Motor neuron (in vitro differentiated cells): ENCODE data around the gene AHR. TPM values are rescaled to one million over a fixed set of nuclear protein-coding genes. Genes with fewer than 3 reads are reported as not detected.
A peak's percentile ranks its signal among the peaks of the same experiment; 100 is the strongest.
"Not testable (repeated sequence)": the region's sequence is repeated elsewhere in the genome, so short reads cannot be mapped to it uniquely, and the experiment has no call there.

Source experiments
- ATAC-seq, 8 experiments: fragments of 200-7000 bp; cut with Tn5 transposase; replicated peaks in 6 of 8; 2 replicates each; pipeline ENCODE4 v1.8.0; 2021; ENCODE audit warnings: mild to moderate bottlenecking in 8 of 8, moderate library complexity in 8 of 8
- H3K27ac ChIP-seq, 2 donors: fragments of 250-450 bp; sonication (Bioruptor Pico); 2 replicates each; pipeline ENCODE4 v1.9.0; 2021; ENCODE audit warnings: antibody characterized with exemption in 2 of 2, mild to moderate bottlenecking in 2 of 2, moderate library complexity in 1 of 2
- H3K4me1 ChIP-seq, 2 donors: fragments of 250-450 bp; sonication (Bioruptor Pico); replicated peaks in 1 of 2; 2 replicates each; pipeline ENCODE4 v1.6.1; 2021; ENCODE audit warnings: antibody characterized with exemption in 2 of 2, mild to moderate bottlenecking in 2 of 2, moderate library complexity in 1 of 2
- H3K4me3 ChIP-seq, 5 donors: fragments of 250-450 bp; sonication (Bioruptor Pico); 2 replicates each; pipeline ENCODE4 v1.9.0; 2021; ENCODE audit warnings: antibody characterized with exemption in 5 of 5, mild to moderate bottlenecking in 5 of 5, moderate library complexity in 4 of 5
- WGBS, 10 experiments: fragments of 450-650 bp; shearing (Covaris generic); methylation state at CpG; one replicate each; pipeline ENCODE4 v1.0.0; 2022; 5-methylcytosine and 5-hydroxymethylcytosine counted together
- in situ Hi-C, 9 experiments: fragments of 400-800 bp; cut with MboI; loops; one replicate each; pipeline ENCODE4 v1.15.0; 2021; ENCODE audit warnings: low sequenced_read_pairs in 9 of 9, low pct_unique_long_range_greater_than_20kb in 2 of 9; ENCODE audit not compliant: unreplicated experiment in 9 of 9
- total RNA-seq, 8 experiments: library from RNA; unstranded; fragments of 300-600 nt; gene quantifications; 2 replicates each; pipeline versions ENCODE4 v1.2.3 to v1.2.4, GENCODE V29; 2022

AHR gene
- total RNA-seq, 8 experiments from 2014 or later: 3.5 to 79.8 (median 17.5) TPM

GRCh38 chr7:17328641-17329040 lies 30.2 kb downstream of the AHR start:
- no peak overlapping the region for H3K4me3 ChIP-seq
- H3K27ac ChIP-seq: no peak overlapping the region
- ATAC-seq: no peak
- no peaks in the 10 kb centered on the region for H3K4me1 ChIP-seq
- in situ Hi-C loops: no loop called here

- peak in 1 of 8 experiments; percentile 77 for ATAC-seq
- no peak overlapping the region for H3K27ac ChIP-seq
- in situ Hi-C loops: no loop called here
- no peaks in the 10 kb centered on the region for H3K4me1 ChIP-seq
- H3K4me3 ChIP-seq: no peak overlapping the region
Observed at GRCh38 chr7:17329440-17329839, 31.0 kb downstream of the AHR start.

- H3K4me3 ChIP-seq: no peak overlapping the region
- in situ Hi-C loops: no loop called here
- no peaks in the 10 kb centered on the region for H3K4me1 ChIP-seq
- 72 to 100% (median 100%) methylated on average over 1 to 2 of the region's 2 CpGs; no CpG with 5 or more reads in 1 of the 10 experiments for WGBS, 10 experiments
- ATAC-seq: peak in 1 of 8 experiments; percentile 39
- no peak overlapping the region for H3K27ac ChIP-seq
Observed at GRCh38 chr7:17331891-17332501, 33.5 kb downstream of the AHR start.

GRCh38 chr7:17333221-17333620 lies 34.8 kb downstream of the AHR start:
- Histone ChIP-seq H3K4me3 (no peak overlapping the region), H3K4me1 (no peaks in the 10 kb centered on the region), H3K27ac (no peak overlapping the region)
- ATAC-seq: no peak
- in situ Hi-C loops: no loop called here

DNA sequence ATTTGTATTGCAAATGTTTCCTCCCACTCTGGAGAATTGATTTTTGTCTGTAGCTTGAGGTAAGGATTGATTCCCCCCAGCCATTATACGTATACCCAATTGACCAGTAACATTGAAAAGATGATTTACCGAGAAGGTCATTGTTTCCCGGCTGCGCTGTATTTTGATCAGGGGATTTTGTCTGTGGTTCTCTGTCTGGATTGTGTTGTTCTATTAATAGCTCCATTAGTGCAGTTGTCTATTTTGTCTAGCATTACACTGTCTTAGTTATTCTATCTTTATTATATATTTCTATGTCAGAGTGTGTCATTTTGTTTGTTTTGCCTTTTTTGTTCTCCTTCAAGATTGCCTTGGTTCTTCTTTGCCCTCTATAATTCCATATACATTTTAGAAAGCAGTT lies 37.7 kb downstream of the AHR start:
- no peak overlapping the region for H3K4me3 ChIP-seq
- in situ Hi-C loops: no loop called here
- no peak overlapping the region for H3K27ac ChIP-seq
- WGBS, 10 experiments: 50 to 100% (median 92%) methylated on average over 2 to 4 of the region's 4 CpGs; no CpG with 5 or more reads in 2 of the 10 experiments
- H3K4me1 ChIP-seq: no peaks in the 10 kb centered on the region
- ATAC-seq: no peak

- in situ Hi-C loops: no loop called here
- no peak for ATAC-seq
- WGBS, 10 experiments: 61 to 100% (median 92%) methylated on average over 1 to 2 of the region's 2 CpGs; no CpG with 5 or more reads in 2 of the 10 experiments
Observed at GRCh38 chr7:17339139-17339538, 40.7 kb downstream of the AHR start.

GRCh38 chr7:17339952-17340351 lies 41.5 kb downstream of the AHR start:
- H3K27ac ChIP-seq: no peak overlapping the region
- no peak for ATAC-seq
- H3K4me1 ChIP-seq: no peaks in the 10 kb centered on the region
- no peak overlapping the region for H3K4me3 ChIP-seq
- in situ Hi-C loops: no loop called here
- WGBS, 10 experiments: 56 to 100% (median 100%) methylated on average over 1 to 4 of the region's 4 CpGs; no CpG with 5 or more reads in 1 of the 10 experiments

More at GRCh38 chr7:17339139-17339538, 40.7 kb downstream of the AHR start:
- no peaks in the 10 kb centered on the region for H3K4me1 ChIP-seq
- no peak overlapping the region for H3K4me3 ChIP-seq
- no peak overlapping the region for H3K27ac ChIP-seq

DNA sequence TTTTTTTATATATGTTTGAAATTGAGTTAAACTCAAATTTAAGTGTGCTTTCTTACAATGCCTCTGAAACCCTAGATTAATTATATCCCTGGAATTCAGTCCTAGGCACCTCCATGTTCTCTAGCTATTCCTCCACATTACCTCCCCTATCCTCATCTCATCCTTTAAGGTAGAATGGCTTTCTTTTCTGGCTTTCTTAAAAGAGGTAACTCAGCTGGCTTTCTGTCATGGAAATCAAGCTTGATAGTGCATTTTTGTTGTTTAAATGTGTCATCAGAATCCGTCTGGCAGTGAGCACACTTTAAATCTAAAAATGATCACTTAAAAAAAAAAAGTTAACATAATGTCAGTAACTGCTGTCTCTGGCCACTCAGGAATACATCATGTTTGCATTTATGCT lies 42.2 kb downstream of the AHR start:
- in situ Hi-C loops: no loop called here
- Histone ChIP-seq H3K4me3 (no peak overlapping the region), H3K4me1 (no peaks in the 10 kb centered on the region), H3K27ac (no peak overlapping the region)
- 40 to 92% (median 77%) methylated on average over 1 of the region's 1 CpG; no CpG with 5 or more reads in 2 of the 10 experiments for WGBS, 10 experiments
- no peak for ATAC-seq

- no peak overlapping the region for H3K27ac ChIP-seq
- H3K4me1 ChIP-seq: no peaks in the 10 kb centered on the region
- H3K4me3 ChIP-seq: no peak overlapping the region
- WGBS, 10 experiments: 41 to 100% (median 68%) methylated on average over 1 to 2 of the region's 2 CpGs; no CpG with 5 or more reads in 2 of the 10 experiments
- in situ Hi-C loops: no loop called here
- ATAC-seq: no peak
Observed at GRCh38 chr7:17342756-17343155, 44.3 kb downstream of the AHR start.

DNA sequence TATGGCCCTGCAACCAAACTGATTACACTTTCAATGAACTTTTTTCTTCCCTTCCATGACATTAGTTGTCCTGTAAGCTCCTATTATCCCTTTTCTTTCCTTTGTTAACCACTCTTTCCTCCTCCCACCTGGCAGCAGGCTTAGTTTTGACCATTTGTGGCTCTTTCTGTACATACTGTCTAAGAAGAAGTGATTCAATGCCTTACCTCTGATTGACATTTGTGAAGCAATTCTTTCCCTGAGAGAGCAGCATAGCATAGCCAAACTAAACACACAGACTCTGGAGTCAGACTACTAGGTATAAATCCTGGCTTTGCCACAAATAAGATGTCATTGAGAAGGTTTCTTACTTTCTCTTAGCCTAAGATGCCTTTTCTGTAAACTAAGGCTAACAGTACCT lies 48.9 kb downstream of the AHR start:
- H3K4me1 ChIP-seq: no peaks in the 10 kb centered on the region
- ATAC-seq: peak in 1 of 8 experiments; percentile 18
- H3K4me3 ChIP-seq: no peak overlapping the region
- in situ Hi-C loops: no loop called here
- no peak overlapping the region for H3K27ac ChIP-seq

- H3K27ac ChIP-seq, H3K4me1 ChIP-seq, H3K4me3 ChIP-seq, in situ Hi-C loops, ATAC-seq: not testable (repeated sequence)
- 80% methylated on average over 1 of the region's 1 CpG; no CpG with 5 or more reads in 8 of the 10 experiments for WGBS, 10 experiments
Observed at GRCh38 chr7:17348932-17349331, 50.5 kb downstream of the AHR start.

GRCh38 chr7:17350321-17350720 lies 51.9 kb downstream of the AHR start:
- H3K4me3 ChIP-seq, in situ Hi-C loops, H3K27ac ChIP-seq, ATAC-seq, H3K4me1 ChIP-seq: not testable (repeated sequence)
- 67 to 100% (median 88%) methylated on average over 1 to 3 of the region's 3 CpGs for WGBS, 10 experiments

GRCh38 chr7:17353650-17354419 lies 55.4 kb downstream of the AHR start:
- H3K4me1 ChIP-seq, H3K4me3 ChIP-seq, ATAC-seq, in situ Hi-C loops, H3K27ac ChIP-seq: not testable (repeated sequence)
- WGBS, 10 experiments: 50 to 70% methylated on average over 2 of the region's 6 CpGs; no CpG with 5 or more reads in 8 of the 10 experiments

DNA sequence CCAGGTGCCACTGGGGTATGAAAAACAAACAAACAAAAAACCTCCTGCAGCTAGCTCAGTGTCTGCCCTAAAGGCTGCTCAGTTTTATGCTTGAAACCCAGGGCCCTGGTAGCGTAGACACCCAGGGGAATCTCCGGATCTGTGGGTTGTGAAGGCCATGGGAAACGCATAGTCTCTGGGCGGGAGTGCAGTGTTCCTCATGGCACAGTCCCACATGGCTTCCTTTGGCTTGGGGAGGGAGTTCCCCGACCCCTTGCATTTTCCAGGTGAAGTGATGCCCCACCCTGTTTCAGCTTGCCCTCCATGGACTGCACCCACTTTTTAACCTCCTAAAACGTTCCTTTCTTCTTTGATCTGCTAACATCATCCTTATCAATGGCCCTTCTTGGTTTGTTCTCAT lies 56.0 kb downstream of the AHR start:
- Histone ChIP-seq H3K4me3 (no peak overlapping the region), H3K4me1 (no peaks in the 10 kb centered on the region), H3K27ac (no peak overlapping the region)
- in situ Hi-C loops: no loop called here
- 14 to 100% (median 80%) methylated on average over 1 to 4 of the region's 6 CpGs; no CpG with 5 or more reads in 2 of the 10 experiments for WGBS, 10 experiments
- no peak for ATAC-seq
